Thymus (tissue), 11 donors: Measurements from ENCODE around the gene NOX1. TPM values are rescaled to one million over a fixed set of nuclear protein-coding genes. Genes with fewer than 3 reads are reported as not detected.
"Not testable (repeated sequence)": the region's sequence is repeated elsewhere in the genome, so short reads cannot be mapped to it uniquely, and the experiment has no call there.

Experiments
- DNase-seq, 9 donors: peaks; one replicate each; pipeline ENCODE4 v3.0.0-alpha.2; 2013; ENCODE audit warnings: low spot score in 9 of 9, low read depth in 6 of 9, missing footprints in 1 of 9
- H3K27ac ChIP-seq, 2 donors: one replicate each; pipeline ENCODE4 v1.5.1; 2013; ENCODE audit warnings: control low read depth in 1 of 2, low read depth in 1 of 2, low read length in 1 of 2, mild to moderate bottlenecking in 1 of 2, moderate library complexity in 1 of 2
- H3K27me3 ChIP-seq, 2 donors: one replicate each; pipeline ENCODE4 v1.5.1; 2013; ENCODE audit warnings: low read length in 1 of 2; ENCODE audit not compliant: control insufficient read depth in 2 of 2, insufficient read depth in 1 of 2
- H3K36me3 ChIP-seq, 2 donors: one replicate each; pipeline ENCODE4 v1.5.1; 2013; ENCODE audit warnings: low read length in 1 of 2, mild to moderate bottlenecking in 1 of 2, moderate library complexity in 1 of 2; ENCODE audit not compliant: control insufficient read depth in 2 of 2, insufficient read depth in 2 of 2
- H3K4me1 ChIP-seq, 2 donors: one replicate each; pipeline ENCODE4 v1.5.1; 2013; ENCODE audit warnings: low read length in 2 of 2; ENCODE audit not compliant: control insufficient read depth in 2 of 2, insufficient read depth in 2 of 2
- H3K4me3 ChIP-seq, 2 donors: one replicate each; pipeline ENCODE4 v1.5.1; 2013; ENCODE audit warnings: low read length in 2 of 2, control low read depth in 1 of 2, mild to moderate bottlenecking in 1 of 2
- H3K9me3 ChIP-seq, 2 donors: one replicate each; pipeline ENCODE4 v1.5.1; 2013; ENCODE audit warnings: low read length in 1 of 2, mild to moderate bottlenecking in 1 of 2; ENCODE audit not compliant: control insufficient read depth in 2 of 2, insufficient read depth in 1 of 2
- WGBS: extraction: QIAGEN DNeasy Blood & Tissue Kit; methylation state at CpG from one replicate; pipeline ENCODE4 v1.1.7; 2013; 5-methylcytosine and 5-hydroxymethylcytosine counted together
- polyA plus RNA-seq: library from polyadenylated mRNA; stranded (reverse); fragments of 200-250 nt; gene quantifications from one replicate; pipeline ENCODE4 v1.2.3, GENCODE V29; 2013
- total RNA-seq: library from RNA; stranded (reverse); fragments of 120-200 nt; gene quantifications from one replicate; pipeline ENCODE4 v1.2.4, GENCODE V29; 2013
- donor health status: healthy.

NOX1 gene
- total and polyA plus RNA-seq, 2 donors = 0.33 to 1.4 TPM

DNA sequence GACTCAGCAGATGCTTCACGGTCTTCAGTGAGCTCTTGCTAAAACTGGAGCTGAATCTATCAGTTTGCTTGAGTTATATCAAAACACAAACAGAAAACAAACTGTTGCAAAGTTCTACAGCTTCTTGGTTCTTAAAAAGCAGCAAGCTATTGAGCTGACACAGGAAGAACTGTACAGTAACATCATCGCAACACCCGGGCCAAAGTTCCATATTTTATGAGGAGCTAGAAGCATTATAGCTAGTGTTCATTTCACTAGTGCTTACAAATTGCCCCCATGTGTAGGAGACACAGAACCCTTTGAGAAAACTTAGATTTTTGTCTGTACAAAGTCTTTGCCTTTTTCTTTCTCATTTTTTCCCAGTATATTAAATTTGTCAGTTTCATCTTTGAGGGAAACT, 71.3 kb downstream of the NOX1 start:
- H3K4me1 ChIP-seq = no peaks in the 10 kb centered on the region
- H3K36me3 ChIP-seq = no peaks in the 10 kb centered on the region
- no peaks in the 10 kb centered on the region for H3K9me3 ChIP-seq
- H3K27ac ChIP-seq = no peak overlapping the region
- DNase-seq = no peak
- H3K27me3 ChIP-seq = no peaks in the 10 kb centered on the region
- 96% methylated on average over 3 of the region's 3 CpGs for WGBS
- H3K4me3 ChIP-seq = no peak overlapping the region

DNA sequence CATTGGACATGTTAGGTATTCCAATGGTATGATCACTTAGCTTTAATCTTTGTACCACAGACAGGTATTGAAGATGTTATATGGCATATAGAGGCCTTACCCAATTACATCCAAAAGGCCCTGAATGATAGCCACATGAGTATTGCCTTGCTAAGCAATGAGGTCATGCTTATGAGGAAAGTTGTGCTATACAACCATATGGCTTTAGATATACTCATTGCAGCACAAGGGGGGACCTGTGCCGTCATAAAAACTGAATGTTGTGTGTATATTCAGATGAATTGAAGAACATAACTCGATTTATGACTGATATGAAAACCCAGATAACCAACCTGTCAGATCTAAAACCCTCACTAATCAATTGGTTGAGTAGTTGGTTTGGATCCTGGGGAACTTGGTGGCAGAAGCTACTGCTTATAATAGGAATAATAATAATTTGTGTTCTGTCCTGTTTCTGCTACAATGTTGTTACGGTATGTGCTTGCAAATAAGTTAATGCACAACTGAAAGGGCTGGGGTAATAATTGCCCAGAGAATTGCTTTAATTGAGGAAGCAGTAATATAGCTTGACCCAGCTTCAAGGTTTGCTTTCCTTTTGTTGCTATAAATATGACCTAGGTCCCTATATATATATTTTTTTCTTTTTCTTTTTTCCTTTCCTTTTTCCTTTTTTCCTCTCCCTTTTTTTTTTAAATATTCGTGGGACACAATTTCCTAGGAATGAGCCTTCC, 75.5 kb downstream of the NOX1 start:
- Histone ChIP-seq H3K27me3 (no peaks in the 10 kb centered on the region), H3K36me3 (no peaks in the 10 kb centered on the region), H3K27ac (no peak overlapping the region), H3K9me3 (no peaks in the 10 kb centered on the region), H3K4me1 (no peaks in the 10 kb centered on the region), H3K4me3 (no peak overlapping the region)
- 84% methylated on average over 4 of the region's 4 CpGs for WGBS
- no peak for DNase-seq

DNA sequence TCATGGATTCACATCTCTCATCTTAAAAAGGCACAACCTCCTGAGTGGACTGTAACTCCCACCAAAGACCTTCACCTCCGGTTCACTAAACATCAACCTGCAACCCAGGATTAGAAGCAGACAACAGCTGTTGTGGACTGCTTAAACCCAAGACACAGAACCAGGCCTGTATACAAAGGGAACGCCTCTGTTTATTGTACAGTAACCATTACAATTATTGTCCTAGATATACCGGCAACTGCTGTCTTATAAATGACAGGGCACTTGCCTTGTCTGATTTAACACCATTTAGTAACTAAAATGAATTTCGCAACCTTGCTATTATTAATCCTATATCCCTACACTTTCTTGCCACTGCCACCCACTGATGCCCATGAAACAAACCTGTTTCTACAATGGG, 76.8 kb downstream of the NOX1 start:
- H3K27ac ChIP-seq = no peak overlapping the region
- H3K36me3 ChIP-seq = no peaks in the 10 kb centered on the region
- DNase-seq = no peak
- 95% methylated on average over 4 of the region's 4 CpGs for WGBS
- no peaks in the 10 kb centered on the region for H3K27me3 ChIP-seq
- no peak overlapping the region for H3K4me3 ChIP-seq
- no peaks in the 10 kb centered on the region for H3K9me3 ChIP-seq
- H3K4me1 ChIP-seq = no peaks in the 10 kb centered on the region

DNA sequence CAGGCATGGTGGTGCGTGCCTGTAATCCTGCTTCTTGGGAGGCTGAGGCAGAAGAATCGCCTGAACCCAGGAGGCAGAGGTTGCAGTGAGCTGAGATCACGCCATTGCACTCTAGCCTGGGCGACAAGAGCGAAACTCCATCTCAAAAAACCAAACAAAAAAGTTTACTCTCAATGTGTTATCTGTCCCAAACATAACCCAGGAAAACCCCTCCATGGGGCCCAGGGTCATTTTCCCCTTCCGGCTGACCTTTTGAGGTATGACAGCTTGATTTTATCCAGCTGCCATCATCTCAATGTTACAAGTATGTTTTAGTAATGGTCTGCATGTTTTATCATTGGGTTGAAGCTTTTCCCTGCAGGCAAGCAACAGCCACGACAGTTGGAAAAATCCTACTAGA, 77.8 kb downstream of the NOX1 start:
- not testable (repeated sequence) for H3K36me3 ChIP-seq, DNase-seq, H3K27me3 ChIP-seq, H3K4me1 ChIP-seq, H3K9me3 ChIP-seq, H3K4me3 ChIP-seq, H3K27ac ChIP-seq
- 96% methylated on average over 7 of the region's 7 CpGs for WGBS

Other genes starting within 250 kb of the NOX1 start
- gene TSPAN6, start 237.6 kb downstream of the NOX1 start, total RNA-seq = 14.0 TPM
- gene TSPAN6, start 237.6 kb downstream of the NOX1 start, polyA plus RNA-seq = 15.6 TPM
- 1.6 TPM for gene SRPX2, start 230.2 kb downstream of the NOX1 start, total RNA-seq
- gene SRPX2, start 230.2 kb downstream of the NOX1 start, polyA plus RNA-seq = 2.2 TPM
- 0.94 TPM for gene SYTL4, start 142.2 kb downstream of the NOX1 start, total RNA-seq
- gene SYTL4, start 142.2 kb downstream of the NOX1 start, polyA plus RNA-seq = 2.1 TPM
- gene CSTF2, start 54.0 kb downstream of the NOX1 start, total RNA-seq = 20.4 TPM
- gene CSTF2, start 54.0 kb downstream of the NOX1 start, polyA plus RNA-seq = 6.0 TPM
- gene XKRX, start 54.6 kb upstream of the NOX1 start, total RNA-seq = 0.66 TPM
- gene XKRX, start 54.6 kb upstream of the NOX1 start, polyA plus RNA-seq = 5.5 TPM
- not detected for gene ARL13A, start 95.3 kb upstream of the NOX1 start, total RNA-seq
- gene ARL13A, start 95.3 kb upstream of the NOX1 start, polyA plus RNA-seq = 0.02 TPM
- gene TRMT2B, start 177.8 kb upstream of the NOX1 start, total RNA-seq = 15.3 TPM
- 15.7 TPM for gene TRMT2B, start 177.8 kb upstream of the NOX1 start, polyA plus RNA-seq
- gene TMEM35A, start 204.5 kb upstream of the NOX1 start, total RNA-seq = 0.19 TPM
- gene TMEM35A, start 204.5 kb upstream of the NOX1 start, polyA plus RNA-seq = 0.48 TPM
- gene CENPI, start 223.8 kb upstream of the NOX1 start, total RNA-seq = 9.7 TPM
- 0.66 TPM for gene CENPI, start 223.8 kb upstream of the NOX1 start, polyA plus RNA-seq